HG03432 (cell line): ENCODE results near the gene STX11.
"Not testable (repeated sequence)": the region's sequence is repeated elsewhere in the genome, so short reads cannot be mapped to it uniquely, and the experiment has no call there.

Source experiments
- ATAC-seq: cut with Tn5 transposase; IDR thresholded peaks from one replicate; pipeline ENCODE4 v1.9.1; 2021; ENCODE audit warnings: mild to moderate bottlenecking, moderate library complexity; ENCODE audit not compliant: unreplicated experiment

STX11 gene

DNA sequence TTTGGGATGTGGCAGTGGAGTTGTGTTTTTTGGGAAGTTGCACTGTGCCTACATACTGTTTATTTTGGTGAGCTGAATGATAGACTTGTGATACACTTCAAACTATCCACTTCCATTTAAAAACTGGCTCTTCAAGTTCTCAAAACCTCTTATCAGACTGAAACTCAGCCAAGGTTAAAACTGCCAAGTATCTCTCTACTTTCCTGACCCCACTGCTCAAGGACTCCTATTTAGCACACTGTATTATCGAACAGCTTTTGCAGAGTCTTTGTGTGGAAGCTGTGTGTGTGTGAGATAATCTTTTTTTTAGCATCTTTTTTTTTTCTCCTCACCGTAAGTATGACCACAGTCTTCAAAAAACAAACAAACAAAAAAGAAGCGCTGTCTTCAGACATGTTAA lies 21.1 kb downstream of the STX11 start:
- no peak for ATAC-seq

DNA sequence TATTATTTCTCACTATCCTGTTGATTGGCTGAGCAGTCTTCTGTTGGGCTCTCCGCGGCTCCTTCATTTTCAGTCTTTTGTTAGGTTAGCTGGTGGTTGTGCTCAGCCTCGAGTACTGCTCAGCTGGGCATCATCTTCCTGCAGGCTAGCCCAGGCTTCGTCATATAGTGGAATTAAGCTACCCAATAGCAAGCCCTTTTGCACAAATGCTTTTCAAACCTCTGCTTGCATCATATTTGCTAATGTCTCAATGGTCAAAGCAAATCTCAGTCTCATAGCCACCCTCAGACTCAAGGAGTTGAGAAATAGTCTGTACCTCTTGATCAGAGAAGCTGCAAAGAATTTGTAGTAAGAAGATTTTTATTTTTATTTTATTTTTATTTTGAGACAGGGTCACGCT lies 23.7 kb downstream of the STX11 start:
- ATAC-seq: no peak

DNA sequence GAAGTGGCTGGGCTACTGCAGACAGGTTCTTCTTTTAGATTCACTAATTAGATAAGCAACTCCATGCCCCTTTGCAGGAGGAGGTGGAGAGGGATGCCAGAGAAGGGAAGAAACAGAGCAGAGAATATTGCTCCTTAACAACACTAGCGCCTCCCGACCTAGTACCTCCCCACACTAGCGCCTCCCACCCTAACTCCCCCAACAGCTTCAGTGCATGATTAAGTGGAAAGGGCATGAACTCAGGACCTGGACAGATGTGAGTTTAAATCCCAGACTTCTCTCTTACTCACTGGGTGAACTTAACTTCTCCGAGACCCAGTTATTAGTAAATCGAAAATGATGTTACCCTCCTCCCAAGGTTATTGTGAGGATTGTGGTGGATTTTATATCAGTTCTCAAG lies 25.7 kb downstream of the STX11 start:
- no peak for ATAC-seq

DNA sequence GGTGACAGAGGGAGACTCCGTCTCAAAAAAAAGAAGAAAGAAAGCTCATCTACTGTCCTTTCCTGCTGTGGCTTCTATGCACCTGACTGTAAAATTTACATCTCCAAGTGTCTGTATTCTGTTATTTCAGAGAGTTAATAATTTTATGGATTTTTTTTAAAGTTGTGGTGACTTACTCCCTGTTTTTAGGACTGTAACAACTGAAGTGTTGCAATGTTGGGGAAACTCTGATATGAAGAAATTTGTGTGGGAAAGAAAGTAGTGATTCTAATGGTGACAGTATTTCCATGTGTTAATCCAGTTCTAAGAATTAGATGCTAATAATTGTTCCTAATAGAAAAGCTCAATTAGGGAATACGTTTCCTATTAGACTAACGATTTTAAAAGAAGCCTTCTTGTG lies 27.4 kb downstream of the STX11 start:
- ATAC-seq: no peak

DNA sequence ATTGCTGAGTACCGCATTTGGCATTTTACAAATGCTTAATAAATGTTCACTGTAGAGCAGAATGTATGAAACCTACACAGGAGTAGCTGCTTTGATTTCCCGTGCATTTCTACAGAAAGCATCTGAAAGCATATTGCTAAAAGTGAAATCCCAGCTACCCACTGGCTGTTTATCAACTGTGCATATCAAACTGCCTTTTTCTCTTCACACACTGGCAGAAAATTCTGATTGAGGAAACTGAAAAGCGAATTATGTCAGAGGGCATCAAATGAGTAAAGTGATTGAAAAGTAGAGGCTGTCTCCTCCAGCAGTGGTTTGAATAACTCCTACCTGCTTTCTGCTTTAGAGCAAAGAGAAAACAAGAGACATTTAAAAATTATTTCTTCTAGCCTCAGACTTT lies 28.0 kb downstream of the STX11 start:
- ATAC-seq: no peak

DNA sequence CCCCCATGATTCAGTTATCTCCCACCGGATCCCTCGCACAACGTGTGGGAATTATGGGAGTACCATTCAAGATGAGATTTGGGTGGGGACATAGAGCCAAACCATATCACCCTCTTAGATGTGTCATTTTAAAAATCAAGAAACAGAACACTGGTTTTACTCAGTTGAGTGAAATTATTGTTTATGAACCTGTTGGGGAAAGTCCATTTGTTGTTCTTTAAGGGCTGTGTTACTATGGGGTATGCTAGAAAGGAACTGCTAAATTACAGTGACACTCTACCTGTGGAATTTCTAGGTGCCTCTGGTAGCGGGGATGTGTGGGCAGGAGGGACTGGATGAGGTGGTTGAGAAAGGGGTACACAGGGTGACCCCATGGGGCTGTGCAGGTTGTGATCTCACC lies 28.9 kb downstream of the STX11 start:
- no peak for ATAC-seq

DNA sequence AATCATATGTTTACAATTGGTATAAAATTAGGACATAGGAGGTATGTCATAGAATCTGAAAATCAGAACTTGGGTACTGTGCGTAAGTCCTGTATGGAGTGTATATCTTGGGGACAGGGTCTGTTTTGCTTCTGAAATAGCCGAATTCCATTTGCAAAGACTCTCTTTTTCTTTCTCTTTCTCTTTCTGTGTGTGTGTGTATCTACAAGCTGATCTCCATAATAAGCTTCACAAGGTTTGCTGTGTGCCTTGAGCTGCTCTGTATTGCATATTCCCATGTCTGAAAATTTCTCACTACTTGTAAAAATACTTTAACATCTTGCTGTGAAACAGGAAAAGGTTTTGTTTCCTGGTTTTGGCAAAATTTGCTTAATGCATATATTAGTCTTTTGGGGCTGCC lies 29.5 kb downstream of the STX11 start:
- ATAC-seq: no peak

DNA sequence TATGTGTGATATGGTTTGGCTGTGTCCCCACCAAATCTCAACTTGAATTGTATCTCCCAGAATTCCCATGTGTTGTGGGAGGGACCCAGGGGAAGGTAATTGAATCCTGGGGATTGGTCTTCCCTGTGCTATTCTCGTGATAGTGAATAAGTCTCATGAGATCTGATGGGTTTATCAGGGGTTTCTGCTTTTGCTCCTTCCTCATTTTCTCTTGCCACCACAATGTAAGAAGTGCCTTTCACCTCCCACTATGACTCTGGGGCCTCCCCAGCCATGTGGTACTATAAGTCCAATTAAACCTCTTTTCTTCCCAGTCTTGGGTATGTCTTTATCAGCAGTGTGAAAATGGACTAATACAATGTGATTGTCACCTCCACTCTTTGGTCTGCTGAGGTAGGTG lies 30.0 kb downstream of the STX11 start:
- ATAC-seq: not testable (repeated sequence)

DNA sequence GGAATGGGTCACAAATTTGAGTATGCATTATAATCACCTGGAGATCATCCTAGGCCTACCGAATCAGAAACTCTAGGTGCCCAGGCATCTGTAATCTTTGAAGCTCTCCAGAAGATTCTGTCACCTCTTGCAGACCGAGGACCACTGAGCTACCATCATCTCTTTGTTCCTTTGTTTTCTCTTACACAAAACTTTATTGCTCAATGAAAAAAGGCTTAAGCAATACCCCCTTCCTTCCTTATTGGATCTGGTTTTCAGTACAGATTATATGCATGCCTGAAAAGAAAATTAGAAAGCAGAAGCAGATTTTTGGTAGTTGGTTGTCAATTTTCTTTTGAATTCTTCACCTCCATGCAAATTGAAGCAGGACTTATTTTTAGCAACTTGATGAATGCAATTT lies 31.3 kb downstream of the STX11 start:
- ATAC-seq: no peak

DNA sequence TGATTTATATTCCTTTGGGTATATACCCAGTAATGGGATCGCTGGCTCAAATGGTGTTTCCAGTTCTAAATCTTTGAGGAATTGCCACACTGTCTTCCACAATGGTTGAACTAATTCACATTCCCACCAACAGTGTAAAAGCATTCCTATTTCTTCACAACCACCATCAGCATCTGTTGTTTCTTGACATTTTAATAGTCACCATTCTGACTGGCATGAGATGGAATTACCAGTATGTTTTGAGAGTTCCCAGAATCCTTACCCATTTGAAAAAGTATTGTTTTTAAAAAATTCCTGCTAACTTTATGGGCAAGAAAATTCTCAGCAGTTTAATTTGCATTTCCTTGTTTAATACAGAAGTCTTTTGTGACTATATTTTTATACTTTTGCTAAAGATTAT lies 33.9 kb downstream of the STX11 start:
- not testable (repeated sequence) for ATAC-seq

DNA sequence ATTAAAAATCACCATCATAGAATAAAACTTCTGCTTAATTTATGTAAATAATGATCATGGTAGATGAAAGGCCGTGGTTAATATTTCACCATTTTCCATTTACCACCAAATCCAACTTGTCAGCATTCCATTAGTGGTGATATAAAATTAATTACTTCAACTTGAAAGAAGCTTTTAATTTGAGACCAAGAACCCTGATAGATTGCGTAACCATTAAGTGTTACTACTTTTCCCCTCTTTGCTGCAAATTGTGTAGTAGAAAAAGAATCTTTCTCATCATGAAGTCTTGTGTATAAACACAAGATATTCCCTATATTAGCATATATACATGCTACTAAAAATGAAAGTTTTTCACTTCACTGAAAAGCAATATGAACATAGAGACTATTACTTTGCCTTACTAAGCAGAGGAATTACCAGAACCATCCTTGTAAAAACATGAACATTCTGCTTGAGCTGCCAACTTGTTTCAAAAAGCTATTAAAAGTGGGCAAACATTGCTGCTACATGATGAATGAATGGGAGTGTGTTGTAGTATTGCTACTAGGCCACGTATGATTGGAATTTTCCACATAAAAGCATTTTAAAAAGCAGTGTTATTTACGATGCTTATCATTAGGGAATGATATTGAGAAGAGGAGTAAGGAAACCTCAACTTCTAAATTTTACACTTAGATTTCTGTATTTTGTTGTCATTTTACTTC lies 35.0 kb downstream of the STX11 start:
- no peak for ATAC-seq

DNA sequence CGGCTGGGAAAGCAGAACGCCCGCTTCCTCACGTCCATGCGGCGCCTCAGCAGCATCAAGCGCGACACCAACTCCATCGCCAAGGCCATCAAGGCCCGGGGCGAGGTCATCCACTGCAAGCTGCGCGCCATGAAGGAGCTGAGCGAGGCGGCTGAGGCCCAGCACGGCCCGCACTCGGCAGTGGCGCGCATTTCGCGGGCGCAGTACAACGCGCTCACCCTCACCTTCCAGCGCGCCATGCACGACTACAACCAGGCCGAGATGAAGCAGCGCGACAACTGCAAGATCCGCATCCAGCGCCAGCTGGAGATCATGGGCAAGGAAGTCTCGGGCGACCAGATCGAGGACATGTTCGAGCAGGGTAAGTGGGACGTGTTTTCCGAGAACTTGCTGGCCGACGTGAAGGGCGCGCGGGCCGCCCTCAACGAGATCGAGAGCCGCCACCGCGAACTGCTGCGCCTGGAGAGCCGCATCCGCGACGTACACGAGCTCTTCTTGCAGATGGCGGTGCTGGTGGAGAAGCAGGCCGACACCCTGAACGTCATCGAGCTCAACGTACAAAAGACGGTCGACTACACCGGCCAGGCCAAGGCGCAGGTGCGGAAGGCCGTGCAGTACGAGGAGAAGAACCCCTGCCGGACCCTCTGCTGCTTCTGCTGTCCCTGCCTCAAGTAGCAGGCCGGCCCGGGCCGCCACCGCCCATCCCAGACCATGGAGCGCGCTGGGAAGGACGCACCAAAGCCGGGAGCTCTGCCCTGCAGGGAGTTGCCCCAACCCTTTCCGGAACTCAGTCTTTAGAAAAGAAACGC lies 36.7 kb downstream of the STX11 start:
- ATAC-seq: no peak

DNA sequence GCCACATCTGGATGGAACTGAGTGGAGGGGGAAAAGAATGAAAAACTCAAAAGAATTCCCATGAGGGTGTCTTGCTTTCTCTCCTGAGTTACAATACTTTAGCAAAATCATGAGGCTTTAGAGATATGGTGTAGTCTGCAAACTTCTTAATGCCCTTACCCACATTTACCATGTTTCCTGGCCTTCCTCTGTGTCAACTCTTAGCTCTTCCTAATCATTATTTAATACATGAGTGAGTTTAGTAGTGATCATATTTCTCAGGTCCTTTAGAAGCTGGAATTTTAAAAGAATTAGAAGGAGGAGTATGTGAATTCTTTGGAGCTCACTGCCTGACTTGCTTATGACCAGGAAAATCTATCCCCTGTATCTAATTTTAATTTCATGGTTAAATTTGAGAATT lies 39.0 kb downstream of the STX11 start:
- no peak for ATAC-seq

DNA sequence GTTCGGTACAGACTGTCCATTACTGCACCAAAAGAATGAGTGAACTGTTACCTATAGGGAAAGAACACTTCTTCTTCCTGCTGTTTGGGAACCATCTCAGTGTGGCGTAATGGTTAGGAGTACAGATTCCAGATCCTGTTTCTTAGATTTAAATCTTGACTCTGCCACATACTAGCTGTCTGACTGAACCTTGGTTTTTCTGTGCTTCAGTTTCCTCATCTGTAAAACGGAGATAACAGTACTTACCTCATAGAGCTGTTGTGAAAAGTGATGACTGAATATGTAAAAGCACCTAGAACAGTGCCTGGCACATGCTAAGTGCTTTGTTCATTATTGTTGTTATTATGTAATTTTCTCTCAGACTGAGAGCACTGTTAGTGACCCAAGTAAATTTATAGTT lies 39.8 kb downstream of the STX11 start:
- no peak for ATAC-seq

DNA sequence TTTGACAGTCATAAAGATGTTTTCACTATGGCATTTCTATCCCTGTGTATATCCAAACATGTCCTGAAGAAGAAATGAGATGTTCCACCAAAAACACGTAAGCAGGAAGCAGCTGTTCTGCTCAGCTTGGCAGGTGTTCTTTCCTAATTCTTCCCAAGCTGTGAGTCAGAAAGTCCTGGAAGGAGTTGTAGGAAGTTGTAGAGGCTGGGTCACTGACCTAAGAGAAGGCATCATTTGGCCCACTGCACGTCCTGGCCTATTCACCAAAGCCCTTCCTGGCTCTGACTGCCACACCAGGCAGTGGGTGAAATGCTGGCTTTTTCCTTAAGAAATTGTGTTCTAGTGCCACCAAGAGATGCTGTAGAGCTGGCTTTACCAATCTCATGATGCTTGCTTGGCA lies 40.3 kb downstream of the STX11 start:
- ATAC-seq: no peak

DNA sequence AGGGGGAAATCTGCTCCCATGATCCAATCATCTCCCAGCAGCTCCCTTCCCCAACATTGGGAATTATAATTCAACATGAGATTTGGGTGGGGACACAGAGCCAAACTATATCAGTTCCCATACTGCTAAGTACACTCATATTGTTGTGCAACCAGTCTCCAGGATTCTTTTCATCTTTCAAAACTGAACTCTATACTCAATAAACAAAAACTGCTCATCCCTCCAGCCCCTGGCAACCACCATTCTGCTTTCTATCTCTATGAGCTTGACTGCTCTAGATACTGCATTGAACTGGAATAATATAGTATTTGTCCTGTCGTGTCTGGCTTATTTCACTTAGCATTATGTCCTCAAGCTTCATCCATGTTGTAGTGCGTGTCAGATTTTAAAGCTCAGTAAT lies 42.9 kb downstream of the STX11 start:
- ATAC-seq: no peak

DNA sequence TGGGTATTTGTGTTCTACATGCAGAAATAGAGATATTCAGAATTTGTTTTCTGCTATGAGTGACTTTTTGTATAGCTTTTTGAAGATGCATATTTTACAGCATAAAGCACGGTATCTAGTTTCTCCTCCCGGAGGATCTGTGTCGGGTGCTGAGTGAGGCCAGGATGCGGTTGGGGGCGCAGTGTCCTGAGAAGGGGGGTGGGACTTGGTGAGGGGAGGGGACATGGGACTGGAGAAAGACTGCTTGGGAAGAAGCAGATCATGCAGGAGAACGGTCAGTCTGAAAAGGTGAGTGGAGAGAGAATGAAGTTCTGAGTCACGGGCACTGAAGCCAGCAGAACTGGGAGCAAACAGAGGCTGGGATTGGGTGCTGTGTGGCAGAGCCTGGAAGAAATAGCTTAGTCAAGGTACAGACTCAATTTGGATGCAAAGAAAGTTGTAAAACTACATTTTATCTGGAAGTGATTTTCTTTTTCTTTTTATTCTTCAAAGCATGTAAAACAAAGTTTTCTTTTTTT lies 44.0 kb downstream of the STX11 start:
- no peak for ATAC-seq

DNA sequence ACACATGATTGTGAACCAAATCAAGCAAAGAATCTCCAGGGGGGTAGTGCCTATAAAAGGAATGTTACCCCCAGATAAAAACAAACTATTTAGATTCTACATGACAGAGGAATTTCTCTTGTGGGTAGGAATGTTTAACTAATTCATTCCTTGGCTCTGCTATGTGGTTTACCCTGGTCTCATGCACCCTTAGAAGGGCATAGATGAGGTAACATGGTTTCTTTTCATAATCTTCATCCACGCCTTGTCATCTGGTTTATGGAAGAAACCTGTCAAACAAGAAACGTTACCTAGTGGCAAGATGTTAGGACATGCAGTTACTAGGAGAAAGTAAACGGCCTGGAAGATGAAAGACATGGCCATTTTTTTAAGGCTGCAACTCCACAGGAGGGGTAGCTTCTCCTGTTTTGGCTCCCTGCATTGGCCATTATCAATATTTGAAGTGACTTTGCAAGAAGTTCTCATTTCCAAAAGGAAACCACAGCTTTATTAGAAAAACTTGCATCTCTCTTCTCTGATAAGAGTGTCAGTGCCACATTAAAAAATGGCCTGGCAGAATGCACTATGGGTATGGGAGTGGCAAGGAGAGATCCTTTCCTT lies 45.5 kb downstream of the STX11 start:
- no peak for ATAC-seq

DNA sequence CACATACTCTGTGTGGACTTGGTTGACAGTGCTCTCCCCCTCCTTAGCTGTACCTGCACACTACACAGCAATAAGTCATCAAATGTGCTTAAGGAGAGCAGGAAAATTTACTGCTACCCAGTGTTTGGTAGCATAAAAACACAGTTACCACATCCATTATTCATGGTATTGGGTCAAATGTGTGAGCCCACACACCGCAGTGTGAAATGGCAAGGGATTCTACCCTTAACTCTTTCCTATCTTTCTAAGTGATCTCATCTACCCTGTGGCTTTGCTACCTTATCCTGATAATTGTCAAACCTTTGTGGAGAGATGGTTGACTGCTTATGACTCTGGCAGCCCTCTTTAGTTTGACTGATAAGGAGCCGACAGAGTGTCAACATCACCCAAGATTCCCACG lies 47.6 kb downstream of the STX11 start:
- ATAC-seq: no peak

DNA sequence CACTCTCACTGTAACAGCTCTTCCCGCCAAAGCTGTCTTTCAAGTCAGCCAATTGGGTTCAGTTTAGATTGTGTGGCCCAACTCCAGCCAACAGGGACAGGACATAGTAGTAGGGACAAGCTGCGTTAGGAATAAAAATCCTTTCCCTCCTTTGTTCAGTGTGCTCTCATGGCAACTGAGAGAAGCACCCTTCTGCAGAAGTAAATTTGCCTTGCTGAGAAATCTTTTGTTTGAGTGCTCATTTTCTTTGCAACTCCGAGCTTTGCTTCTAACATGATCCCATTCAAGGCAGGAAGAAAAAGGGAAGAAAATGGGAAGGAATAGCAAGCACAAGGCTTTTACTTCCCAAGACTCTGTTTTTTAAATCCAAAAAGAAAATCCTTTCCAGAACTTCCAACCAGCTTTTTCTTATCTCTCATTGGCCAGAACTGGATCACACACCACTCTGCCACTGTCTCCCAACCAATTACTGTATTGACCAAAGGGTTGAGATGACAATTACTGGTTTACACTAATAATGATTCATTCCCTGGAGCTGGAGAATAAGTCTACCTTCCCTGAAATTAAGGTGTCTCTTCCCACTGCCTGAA lies 52.7 kb downstream of the STX11 start:
- ATAC-seq: no peak

DNA sequence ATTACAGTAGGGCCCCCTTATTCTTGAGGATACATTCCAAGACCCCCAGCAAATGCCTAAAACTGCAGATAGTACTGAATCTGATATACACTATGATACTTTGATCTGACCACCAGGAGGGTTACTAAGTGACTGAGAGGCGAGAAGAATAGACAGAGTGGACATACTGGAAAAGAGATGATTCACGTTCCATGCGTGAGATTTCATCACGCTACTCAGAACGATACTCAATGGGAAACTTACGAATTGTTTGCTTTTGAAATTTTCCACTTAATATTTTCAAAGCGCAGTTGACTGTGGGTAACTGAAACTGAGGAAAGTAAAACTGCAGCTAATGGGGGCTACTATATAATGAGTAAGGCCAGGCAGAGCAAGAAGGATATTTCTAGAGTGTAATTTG lies 60.8 kb downstream of the STX11 start:
- no peak for ATAC-seq

DNA sequence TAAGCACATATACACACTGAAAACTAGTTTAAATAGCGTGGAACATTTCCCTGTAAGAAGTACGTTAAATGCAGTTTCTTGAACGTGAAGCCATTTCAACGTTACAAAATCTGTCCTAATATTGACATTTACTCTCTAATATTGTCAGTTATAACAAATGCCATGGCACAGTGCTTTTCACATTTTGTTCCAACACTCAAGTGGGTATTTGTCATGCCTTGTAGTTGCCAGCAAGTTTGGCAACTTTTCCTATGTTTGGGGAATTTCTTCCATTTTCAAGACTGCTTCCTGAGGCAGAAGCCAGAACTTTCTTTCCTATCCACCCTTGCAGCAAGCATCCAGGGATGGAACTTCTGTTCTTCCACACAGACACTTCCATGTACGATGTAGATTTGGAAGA lies 63.0 kb downstream of the STX11 start:
- ATAC-seq: no peak
